GM12875 (cell line): Measurements from ENCODE around the gene EDEM3.

ENCODE experiments used
- H3K4me3 ChIP-seq: one replicate; pipeline ENCODE4 v1.5.1; 2011; ENCODE audit warnings: low read depth, low read length, control low read depth
- TF ChIP-seq, protein P1 (sequence below): IDR thresholded peaks from 2 replicates; pipeline ENCODE4 v1.5.1; 2011; ENCODE audit warnings: low read depth, mild to moderate bottlenecking, control low read depth, inconsistent platforms, low read length, moderate library complexity, borderline replicate concordance; ENCODE audit not compliant: insufficient read depth

EDEM3 gene

DNA sequence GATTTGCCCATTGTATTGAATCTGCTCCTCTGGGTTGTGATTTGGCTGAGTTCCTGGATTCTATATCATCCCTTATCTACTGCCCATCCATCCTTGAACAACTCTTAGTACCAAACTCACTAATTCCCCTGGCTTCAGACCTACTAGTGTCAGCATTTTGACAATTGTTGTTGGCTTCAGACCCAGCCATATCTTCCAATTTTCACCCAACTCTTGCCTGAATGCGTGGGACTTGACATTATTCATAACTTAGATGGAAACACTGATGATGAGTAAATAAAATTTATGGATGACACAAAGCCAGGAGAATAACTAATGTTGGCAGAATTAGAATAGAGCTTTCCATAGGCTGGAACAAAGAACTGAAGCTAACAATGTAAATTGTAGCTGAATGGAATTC is 27.3 kb upstream of the EDEM3 start:
- no peak overlapping the region for H3K4me3 ChIP-seq
- TF ChIP-seq, protein P1, sequence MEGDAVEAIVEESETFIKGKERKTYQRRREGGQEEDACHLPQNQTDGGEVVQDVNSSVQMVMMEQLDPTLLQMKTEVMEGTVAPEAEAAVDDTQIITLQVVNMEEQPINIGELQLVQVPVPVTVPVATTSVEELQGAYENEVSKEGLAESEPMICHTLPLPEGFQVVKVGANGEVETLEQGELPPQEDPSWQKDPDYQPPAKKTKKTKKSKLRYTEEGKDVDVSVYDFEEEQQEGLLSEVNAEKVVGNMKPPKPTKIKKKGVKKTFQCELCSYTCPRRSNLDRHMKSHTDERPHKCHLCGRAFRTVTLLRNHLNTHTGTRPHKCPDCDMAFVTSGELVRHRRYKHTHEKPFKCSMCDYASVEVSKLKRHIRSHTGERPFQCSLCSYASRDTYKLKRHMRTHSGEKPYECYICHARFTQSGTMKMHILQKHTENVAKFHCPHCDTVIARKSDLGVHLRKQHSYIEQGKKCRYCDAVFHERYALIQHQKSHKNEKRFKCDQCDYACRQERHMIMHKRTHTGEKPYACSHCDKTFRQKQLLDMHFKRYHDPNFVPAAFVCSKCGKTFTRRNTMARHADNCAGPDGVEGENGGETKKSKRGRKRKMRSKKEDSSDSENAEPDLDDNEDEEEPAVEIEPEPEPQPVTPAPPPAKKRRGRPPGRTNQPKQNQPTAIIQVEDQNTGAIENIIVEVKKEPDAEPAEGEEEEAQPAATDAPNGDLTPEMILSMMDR, result no peak

DNA sequence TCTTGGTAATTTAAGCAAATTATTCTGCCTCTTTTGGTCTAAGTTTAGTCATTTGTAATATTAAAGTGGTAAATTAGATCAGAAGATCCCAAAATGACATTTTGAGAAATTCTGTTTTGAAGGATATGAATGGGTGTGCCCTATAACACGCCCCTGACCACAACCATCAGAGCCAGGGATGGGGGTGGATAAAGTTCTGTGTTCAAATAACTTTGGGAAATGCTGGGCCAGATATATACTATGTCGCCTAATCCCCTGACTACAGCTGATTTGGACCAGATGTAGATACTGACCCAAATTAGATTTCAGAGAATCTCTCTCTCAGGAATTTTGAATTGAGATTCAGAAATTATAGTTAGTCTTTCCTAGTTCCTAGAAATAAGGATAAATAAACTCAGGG is 21.2 kb upstream of the EDEM3 start:
- no peak overlapping the region for H3K4me3 ChIP-seq
- TF ChIP-seq, protein P1, result no peak

DNA sequence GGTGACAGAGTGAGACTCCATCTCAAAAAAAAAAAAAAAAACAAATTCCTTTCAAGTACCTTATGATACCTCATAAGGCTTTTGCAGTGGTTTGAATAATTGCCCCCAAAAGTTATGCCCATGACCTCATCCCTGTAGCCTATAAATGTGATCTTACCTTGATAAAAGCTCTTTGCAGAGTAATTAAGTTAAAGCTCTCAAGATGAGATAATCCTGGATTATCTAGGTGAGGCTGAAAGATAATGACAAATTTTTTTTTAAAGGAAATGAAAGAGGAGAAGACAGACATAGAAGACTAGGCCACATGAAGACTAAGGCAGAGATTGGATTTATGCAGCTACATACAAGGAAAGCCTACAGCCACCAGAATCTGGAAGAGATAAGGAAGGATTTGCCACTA is 20.7 kb upstream of the EDEM3 start:
- no peak overlapping the region for H3K4me3 ChIP-seq
- TF ChIP-seq, protein P1, result no peak

DNA sequence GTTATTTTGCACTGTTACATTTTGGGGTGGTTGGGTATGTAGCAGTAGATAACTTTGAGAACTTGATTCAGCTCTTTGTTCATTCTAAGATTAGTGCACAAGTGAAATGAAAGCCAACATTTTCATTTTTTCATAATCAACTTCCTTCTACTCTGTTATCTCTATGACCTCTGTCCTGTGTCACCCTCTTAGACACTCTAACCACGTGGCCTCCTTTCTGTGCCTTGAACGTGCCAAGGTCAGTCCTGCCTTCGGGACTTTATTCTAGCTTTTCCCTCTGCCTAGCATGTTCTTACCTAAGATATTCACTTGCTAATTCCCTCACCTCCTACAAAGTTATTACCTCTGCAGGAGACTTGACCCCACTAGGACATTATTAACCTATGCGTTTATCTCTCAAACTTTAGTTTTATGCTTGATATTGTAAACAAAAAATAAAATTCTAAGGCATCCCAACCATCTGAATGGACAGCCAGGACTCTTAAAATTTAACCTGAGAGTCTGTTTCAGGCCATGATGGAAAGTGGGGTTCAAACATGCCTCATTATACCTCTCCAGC is 19.2 kb upstream of the EDEM3 start:
- H3K4me3 ChIP-seq, result no peak overlapping the region
- TF ChIP-seq, protein P1, result no peak

DNA sequence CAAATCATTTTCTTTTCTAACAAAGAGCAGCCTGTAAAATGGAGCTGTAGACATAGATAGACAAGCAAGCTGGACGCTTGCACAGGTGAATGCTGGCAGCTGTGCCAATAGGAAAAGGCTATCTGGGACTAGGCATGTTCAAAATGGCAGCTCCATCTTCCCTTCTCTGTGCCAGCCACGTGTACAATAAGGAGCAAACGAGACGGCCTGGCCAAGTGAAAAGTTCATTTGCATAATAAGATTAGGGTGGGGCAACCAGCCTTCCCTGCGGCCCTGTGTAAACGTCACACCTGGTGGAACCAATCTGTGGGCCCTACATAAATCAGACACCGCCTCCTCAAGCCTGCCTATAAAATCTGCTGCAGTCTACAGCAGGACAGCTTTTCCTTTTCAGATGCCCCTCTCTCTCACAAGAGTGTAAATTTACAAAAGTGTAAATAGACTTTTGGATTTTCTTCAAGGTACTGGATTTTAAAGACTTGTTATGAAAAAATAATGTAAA is 16.6 kb upstream of the EDEM3 start:
- no peak overlapping the region for H3K4me3 ChIP-seq
- TF ChIP-seq, protein P1, result no peak

DNA sequence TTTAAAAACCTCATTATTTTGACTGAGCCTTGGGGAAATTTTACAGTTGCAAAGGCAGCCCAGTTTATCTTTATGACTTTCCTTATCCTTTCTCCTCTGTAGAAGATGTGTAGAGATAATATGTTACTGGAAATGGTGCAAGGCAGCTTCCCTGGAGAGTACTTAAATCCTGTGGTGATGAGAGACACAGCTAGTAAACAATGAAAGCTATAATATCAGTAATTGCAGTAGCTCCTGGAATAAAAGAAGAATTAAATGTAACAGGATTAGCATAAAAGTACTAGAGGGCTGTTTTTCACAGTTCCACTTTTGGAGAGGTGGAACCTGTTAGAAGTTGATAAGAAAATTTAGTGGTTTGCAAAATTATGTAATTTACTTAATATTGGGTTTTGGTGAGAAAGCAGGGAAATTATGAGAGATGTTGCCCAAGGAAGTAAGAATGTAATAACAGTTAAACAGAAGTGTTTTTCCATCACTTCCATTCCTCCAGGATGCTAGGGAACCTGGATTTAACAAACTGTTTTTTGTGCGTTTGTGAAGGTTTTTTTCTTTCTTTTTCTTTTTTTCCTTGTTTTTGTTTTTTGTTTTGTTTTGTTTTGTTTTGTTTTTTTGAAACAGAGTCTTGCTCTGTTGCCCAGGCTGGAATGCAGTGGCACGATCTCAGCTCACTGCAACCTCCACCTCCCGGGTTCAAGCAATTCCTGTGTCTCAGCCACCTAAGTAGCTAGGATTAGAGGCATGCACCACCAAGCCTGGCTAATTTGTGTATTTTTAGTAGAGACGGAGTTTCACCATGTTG is 15.7 kb upstream of the EDEM3 start:
- no peak overlapping the region for H3K4me3 ChIP-seq
- TF ChIP-seq, protein P1, result no peak

DNA sequence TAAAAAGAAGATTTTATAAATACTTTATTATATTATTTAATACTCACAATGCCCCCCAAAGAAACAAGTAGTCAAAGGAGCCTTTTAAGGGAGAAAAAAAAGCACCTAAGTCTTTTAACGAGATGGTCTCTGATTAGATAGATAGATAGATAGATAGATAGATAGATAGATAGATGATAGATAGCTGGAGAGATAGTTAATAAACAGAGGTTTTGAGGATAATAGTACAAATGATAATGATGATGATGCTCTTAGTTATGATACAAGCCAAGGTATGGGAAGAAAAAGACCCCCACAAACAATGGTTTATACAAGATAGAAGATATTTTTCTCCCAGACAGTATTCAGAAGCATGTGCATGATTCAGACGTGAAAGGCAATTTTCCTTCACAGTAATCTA is 14.6 kb upstream of the EDEM3 start:
- TF ChIP-seq, protein P1, result no peak
- H3K4me3 ChIP-seq, result no peak overlapping the region
